ENCODE data around the gene FCHSD2. TPM values are rescaled to one million over a fixed set of nuclear protein-coding genes. Genes with fewer than 3 reads are reported as not detected.

FCHSD2 gene
- total RNA-seq, 1 donor from 2014 or later: 10.0 TPM

DNA sequence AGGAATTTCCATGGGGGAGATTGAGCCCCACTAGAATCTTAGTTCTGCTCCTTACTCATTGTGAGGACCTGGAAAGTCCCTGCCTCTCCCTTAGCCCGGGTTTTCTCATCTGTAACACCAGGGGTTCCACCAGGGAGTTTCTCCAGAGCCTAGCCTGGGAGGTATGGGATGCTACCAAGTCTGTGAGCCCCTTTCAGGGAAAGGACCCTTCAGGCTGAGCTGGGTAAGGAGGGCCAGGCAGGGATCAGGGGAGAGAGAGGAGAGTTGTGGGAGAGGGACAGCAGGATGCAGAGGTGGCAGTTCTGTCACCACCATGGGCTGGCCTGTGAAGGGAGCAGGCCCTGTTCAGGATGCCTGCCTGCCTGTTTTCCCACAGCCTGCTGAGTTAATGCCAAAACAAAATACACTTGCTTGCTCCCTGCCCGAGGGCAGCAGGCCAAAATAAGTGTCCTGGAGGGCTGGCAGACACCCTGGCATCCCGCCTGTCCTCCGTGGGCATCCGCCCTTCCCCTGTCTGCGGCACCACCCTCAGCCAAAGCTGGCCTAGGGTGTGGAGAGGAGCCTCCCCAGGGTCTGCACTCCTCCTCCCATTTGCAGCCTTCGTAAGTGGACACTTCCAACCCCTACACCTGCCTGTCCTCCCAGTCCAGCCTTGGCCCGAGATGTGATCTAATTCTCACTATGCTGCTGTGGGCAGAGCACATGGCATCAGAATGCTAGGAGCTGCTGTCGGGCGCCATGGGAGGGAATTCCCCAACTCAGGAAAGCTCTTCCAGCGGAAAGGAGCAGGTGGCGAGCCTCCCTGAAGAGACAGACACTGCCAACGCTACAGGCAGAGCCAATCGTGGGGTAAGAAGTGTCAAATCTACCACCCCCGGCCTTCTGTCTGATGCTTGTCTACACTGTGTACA is 5.9 kb upstream of the FCHSD2 start:
- no peak for DNase-seq (ENCODE audit: low read depth)
- no peak for FAIRE-seq
- Histone ChIP-seq H3K4me3 (ENCODE audit: low read depth, low read length) (no peak overlapping the region), H3K36me3 (ENCODE audit: control insufficient read depth, insufficient read depth, low read length) (no peaks in the 10 kb centered on the region), H3K27me3 (ENCODE audit: control insufficient read depth, insufficient read depth, low read length) (no peaks in the 10 kb centered on the region)
- TF ChIP-seq, protein P1, sequence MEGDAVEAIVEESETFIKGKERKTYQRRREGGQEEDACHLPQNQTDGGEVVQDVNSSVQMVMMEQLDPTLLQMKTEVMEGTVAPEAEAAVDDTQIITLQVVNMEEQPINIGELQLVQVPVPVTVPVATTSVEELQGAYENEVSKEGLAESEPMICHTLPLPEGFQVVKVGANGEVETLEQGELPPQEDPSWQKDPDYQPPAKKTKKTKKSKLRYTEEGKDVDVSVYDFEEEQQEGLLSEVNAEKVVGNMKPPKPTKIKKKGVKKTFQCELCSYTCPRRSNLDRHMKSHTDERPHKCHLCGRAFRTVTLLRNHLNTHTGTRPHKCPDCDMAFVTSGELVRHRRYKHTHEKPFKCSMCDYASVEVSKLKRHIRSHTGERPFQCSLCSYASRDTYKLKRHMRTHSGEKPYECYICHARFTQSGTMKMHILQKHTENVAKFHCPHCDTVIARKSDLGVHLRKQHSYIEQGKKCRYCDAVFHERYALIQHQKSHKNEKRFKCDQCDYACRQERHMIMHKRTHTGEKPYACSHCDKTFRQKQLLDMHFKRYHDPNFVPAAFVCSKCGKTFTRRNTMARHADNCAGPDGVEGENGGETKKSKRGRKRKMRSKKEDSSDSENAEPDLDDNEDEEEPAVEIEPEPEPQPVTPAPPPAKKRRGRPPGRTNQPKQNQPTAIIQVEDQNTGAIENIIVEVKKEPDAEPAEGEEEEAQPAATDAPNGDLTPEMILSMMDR (IDR thresholded peaks at IDR 0.05; ENCODE audit: insufficient read depth, low read length, severe bottlenecking): no peak

GRCh38 chr11:73145986-73146575 is 4.0 kb upstream of the FCHSD2 start:
- Histone ChIP-seq H3K4me3 (ENCODE audit: low read depth, low read length) (no peak overlapping the region), H3K36me3 (ENCODE audit: control insufficient read depth, insufficient read depth, low read length) (no peaks in the 10 kb centered on the region), H3K27me3 (ENCODE audit: control insufficient read depth, insufficient read depth, low read length) (no peaks in the 10 kb centered on the region)
- DNase-seq (ENCODE audit: low read depth) (no peak), FAIRE-seq (no peak)
- TF ChIP-seq, protein P1 (IDR thresholded peaks at IDR 0.05; ENCODE audit: insufficient read depth, low read length, severe bottlenecking): no peak

- H3K4me3 ChIP-seq (ENCODE audit: low read depth, low read length): peak overlapping the region; percentile 92
- TF ChIP-seq, protein P1 (IDR thresholded peaks at IDR 0.05; ENCODE audit: insufficient read depth, low read length, severe bottlenecking): no peak
- no peaks in the 10 kb centered on the region for H3K27me3 ChIP-seq (ENCODE audit: control insufficient read depth, insufficient read depth, low read length)
- H3K36me3 ChIP-seq (ENCODE audit: control insufficient read depth, insufficient read depth, low read length): no peaks in the 10 kb centered on the region
- DNase-seq (ENCODE audit: low read depth): no peak
- no peak for FAIRE-seq
Measured at GRCh38 chr11:73143126-73143838, 1.2 kb upstream of the FCHSD2 start.

- Histone ChIP-seq H3K4me3 (ENCODE audit: low read depth, low read length) (peak overlapping the region; percentile 92), H3K27me3 (ENCODE audit: control insufficient read depth, insufficient read depth, low read length) (no peaks in the 10 kb centered on the region), H3K36me3 (ENCODE audit: control insufficient read depth, insufficient read depth, low read length) (no peaks in the 10 kb centered on the region)
- TF ChIP-seq, protein P1 (IDR thresholded peaks at IDR 0.05; ENCODE audit: insufficient read depth, low read length, severe bottlenecking): no peak
- DNase-seq (ENCODE audit: low read depth) (peak; percentile 22), FAIRE-seq (no peak)
Measured at GRCh38 chr11:73141309-73142127, 600 bp downstream of the FCHSD2 start.

DNA sequence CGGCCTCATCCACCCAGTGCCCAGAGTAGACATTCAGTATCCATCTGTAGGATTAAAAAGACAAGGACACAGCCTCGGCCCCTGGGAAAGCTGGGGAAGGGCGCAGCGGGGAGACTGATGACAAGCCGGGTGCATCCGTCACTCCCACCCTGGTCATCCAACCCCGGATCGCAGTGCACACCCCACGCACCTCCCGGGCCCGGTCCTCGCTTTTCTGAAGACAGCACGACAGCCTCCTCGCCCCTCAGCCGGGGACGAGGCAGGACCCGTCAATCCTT is 1.1 kb downstream of the FCHSD2 start:
- H3K4me3 ChIP-seq (ENCODE audit: low read depth, low read length): peak overlapping the region; percentile 92
- H3K36me3 ChIP-seq (ENCODE audit: control insufficient read depth, insufficient read depth, low read length): no peaks in the 10 kb centered on the region
- no peak for FAIRE-seq
- DNase-seq (ENCODE audit: low read depth): no peak
- H3K27me3 ChIP-seq (ENCODE audit: control insufficient read depth, insufficient read depth, low read length): no peaks in the 10 kb centered on the region
- TF ChIP-seq, protein P1 (IDR thresholded peaks at IDR 0.05; ENCODE audit: insufficient read depth, low read length, severe bottlenecking): no peak

Measured in bronchial epithelial cell (primary cell).